GM19452 (cell line): ENCODE results near the gene SLC25A39.

Experiments used
- ATAC-seq: cut with Tn5 transposase; IDR thresholded peaks from one replicate; pipeline ENCODE4 v1.9.1; 2021; ENCODE audit not compliant: unreplicated experiment

The SLC25A39 gene

GRCh38 chr17:44280392-44280937 lies 44.2 kb downstream of the SLC25A39 start:
- no peak for ATAC-seq

GRCh38 chr17:44279666-44280391 lies 44.8 kb downstream of the SLC25A39 start:
- peak; percentile 92 for ATAC-seq

GRCh38 chr17:44279346-44279665 lies 45.3 kb downstream of the SLC25A39 start:
- ATAC-seq: no peak

GRCh38 chr17:44277976-44278375 lies 46.6 kb downstream of the SLC25A39 start:
- no peak for ATAC-seq

- ATAC-seq: no peak
These were observed 51.0 kb downstream of the SLC25A39 start for GRCh38 chr17:44273607-44274006.

- ATAC-seq: no peak
These were observed 51.7 kb downstream of the SLC25A39 start for GRCh38 chr17:44272954-44273353.

- ATAC-seq: no peak
These were observed 52.2 kb downstream of the SLC25A39 start for GRCh38 chr17:44272321-44272951.
